GM12878 (cell line): Measurements from ENCODE around the gene ABR.

ENCODE experiments used
- CTCF ChIP-seq, 3 experiments: IDR thresholded peaks in 2 of 3; conservative IDR thresholded peaks in 1 of 3; 2 replicates each; pipeline ENCODE4 v1.5.1; 2011; ENCODE audit warnings: low read depth in 3 of 3, low read length in 3 of 3, mild to moderate bottlenecking in 3 of 3, control low read depth in 2 of 3, moderate library complexity in 2 of 3, inconsistent platforms in 1 of 3, mixed read lengths in 1 of 3; ENCODE audit not compliant: control insufficient read depth in 2 of 3, insufficient read depth in 1 of 3; ENCODE audit errors: extremely low read depth in 1 of 3
- NFIC ChIP-seq: IDR thresholded peaks from 2 replicates; pipeline ENCODE4 v1.6.1; 2012; ENCODE audit warnings: low read depth, mild to moderate bottlenecking, inconsistent platforms, low read length, moderate library complexity
- ZBTB4 ChIP-seq: fragments of 450-650 bp; formaldehyde crosslinking; IDR thresholded peaks from 2 replicates; pipeline ENCODE4 v1.4.0; 2022; ENCODE audit warnings: mild to moderate bottlenecking, moderate library complexity

GRCh38 chr17:1071103-1071825 lies 108.5 kb downstream of the ABR start:
- TF ChIP-seq NFIC (no peak), CTCF (IDR thresholded peaks at IDR 0.05 in 2 of 3, conservative IDR thresholded peaks at IDR 0.05 in 1 of 3; ENCODE audit: control insufficient read depth in 2 of 3, extremely low read depth in 1 of 3, insufficient read depth in 1 of 3, low read depth in 3 of 3, low read length in 3 of 3) (no peak), ZBTB4 (CRISPR knock-in tag) (no peak)
